HS-27A (cell line): Measurements from ENCODE around the gene IL6R.
"Not testable (repeated sequence)": the region's sequence is repeated elsewhere in the genome, so short reads cannot be mapped to it uniquely, and the experiment has no call there.

Source experiments
- DNase-seq: peaks from one replicate; pipeline ENCODE4 v3.0.0-alpha.2; 2012; ENCODE audit warnings: low read depth, missing footprints

IL6R gene

DNA sequence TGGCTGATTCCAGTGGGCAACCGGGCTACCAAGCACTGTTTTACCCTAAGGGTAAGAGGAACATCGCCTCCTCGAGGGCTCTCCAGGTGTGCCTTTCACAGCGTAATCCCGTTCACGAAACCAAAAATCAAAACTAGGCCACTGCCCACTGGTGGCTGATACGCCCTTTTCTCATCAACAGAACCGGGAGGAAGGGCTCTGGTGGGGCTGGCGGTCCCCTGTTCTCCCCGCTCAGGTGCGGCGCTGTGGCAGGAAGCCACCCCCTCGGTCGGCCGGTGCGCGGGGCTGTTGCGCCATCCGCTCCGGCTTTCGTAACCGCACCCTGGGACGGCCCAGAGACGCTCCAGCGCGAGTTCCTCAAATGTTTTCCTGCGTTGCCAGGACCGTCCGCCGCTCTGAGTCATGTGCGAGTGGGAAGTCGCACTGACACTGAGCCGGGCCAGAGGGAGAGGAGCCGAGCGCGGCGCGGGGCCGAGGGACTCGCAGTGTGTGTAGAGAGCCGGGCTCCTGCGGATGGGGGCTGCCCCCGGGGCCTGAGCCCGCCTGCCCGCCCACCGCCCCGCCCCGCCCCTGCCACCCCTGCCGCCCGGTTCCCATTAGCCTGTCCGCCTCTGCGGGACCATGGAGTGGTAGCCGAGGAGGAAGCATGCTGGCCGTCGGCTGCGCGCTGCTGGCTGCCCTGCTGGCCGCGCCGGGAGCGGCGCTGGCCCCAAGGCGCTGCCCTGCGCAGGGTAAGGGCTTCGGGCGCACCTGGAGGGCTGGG lies at the start of gene IL6R:
IL6R (plus strand) TSS at position 360 of the 763 bp plus-strand sequence; CDS start at position 647, 287 bp downstream.
- peak; percentile 65 for DNase-seq

DNA sequence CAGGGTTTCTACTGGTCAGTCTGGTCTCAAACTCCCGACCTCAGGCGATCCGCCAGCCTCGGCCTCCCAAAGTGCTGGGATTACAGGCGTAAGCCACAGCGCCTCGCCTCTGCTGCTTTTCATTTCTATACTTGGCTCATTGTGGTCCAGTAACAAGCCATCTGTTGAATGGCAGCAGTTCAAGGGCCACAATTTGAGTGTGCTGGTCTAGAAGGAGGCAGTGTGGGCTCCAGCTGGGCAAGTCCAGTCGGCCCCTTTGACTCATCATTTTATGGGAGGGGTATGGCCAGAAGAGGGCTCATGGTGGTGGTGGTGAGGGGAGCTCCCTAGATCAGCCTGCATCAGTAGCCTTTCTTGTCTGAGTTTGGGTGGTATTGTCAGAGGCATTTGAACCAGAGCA lies 46.6 kb upstream of the IL6R start:
- DNase-seq: no peak

DNA sequence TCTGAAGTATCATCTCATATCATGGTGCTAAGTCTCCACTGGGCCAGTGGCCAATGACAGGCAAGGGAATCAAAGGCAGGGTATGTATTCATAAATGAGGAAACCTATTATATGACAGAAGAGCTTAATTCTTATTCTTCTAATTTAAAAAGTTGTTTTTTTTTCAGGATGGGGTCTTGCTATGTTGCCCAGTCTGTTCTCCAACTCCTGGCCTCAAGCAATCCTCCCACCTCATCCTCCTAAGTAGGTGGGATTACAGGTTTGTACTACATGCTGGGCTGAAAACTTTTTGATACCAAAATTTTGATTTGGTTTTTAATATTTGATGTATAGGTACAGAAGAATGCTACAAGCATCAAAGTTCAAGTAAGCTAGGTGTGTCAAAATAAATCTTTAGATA lies 44.9 kb upstream of the IL6R start:
- DNase-seq: no peak

- DNase-seq: not testable (repeated sequence)
Measured at GRCh38 chr1:154360881-154361280, 44.3 kb upstream of the IL6R start.

GRCh38 chr1:154361357-154361756 lies 43.8 kb upstream of the IL6R start:
- no peak for DNase-seq

DNA sequence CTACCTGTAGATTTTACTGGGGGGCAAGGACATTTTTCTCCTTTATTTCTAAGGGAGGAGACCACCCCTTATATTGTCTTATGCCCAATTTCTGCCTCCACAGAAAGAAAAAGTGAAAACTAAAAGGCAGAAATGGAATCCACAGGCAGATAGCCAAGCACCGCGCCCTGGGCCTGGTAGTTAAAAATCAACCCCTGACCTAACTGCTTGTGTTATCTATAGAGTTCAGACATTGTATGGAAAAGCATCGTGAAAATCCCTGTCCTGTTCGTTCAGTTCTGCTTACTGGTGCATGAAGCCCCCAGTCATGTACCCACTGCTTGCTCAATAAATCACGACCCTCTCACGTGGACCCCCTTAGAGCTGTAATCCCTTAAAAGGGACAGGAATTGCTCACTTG lies 33.7 kb upstream of the IL6R start:
- no peak for DNase-seq

- DNase-seq: not testable (repeated sequence)
Measured at GRCh38 chr1:154373777-154374357, 31.3 kb upstream of the IL6R start.

GRCh38 chr1:154379301-154379700 lies 25.8 kb upstream of the IL6R start:
- no peak for DNase-seq

GRCh38 chr1:154384650-154385489 lies 20.3 kb upstream of the IL6R start:
- no peak for DNase-seq

DNA sequence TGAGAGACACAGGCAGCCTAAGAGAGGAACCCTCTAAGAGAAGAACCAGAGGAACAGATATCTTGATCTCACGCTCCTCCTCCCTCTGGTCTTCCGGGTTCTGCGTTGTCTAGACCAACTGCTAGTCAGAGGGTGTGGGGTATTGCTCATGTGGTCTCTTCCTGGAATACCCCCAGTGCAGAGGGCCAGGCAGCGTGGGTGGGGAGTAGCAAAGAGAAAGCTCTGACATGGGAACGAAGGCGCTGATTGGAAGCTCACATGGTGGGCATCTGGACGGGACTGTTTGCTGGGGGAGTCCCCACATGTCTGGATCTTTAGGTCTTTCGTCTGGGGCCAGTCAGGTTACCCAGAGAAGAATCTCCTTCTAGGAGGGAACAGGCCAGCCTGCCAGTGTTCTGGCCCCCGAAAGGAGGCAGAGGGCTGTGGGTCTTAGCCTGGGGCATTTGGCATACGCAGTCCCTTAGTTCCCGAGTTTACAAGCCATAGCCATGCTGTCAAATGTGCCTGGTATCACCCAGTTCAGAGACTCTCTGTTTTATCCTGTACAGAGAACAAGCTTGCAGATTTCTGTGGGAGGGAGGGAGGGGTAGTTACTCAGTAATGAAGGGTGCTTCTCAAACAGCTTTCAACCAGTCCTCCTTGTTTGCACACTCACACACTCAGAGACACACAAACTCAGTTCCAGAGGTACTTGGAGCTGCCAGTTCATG lies 18.3 kb upstream of the IL6R start:
- DNase-seq: no peak

GRCh38 chr1:154391086-154391770 lies 13.9 kb upstream of the IL6R start:
- DNase-seq: no peak

DNA sequence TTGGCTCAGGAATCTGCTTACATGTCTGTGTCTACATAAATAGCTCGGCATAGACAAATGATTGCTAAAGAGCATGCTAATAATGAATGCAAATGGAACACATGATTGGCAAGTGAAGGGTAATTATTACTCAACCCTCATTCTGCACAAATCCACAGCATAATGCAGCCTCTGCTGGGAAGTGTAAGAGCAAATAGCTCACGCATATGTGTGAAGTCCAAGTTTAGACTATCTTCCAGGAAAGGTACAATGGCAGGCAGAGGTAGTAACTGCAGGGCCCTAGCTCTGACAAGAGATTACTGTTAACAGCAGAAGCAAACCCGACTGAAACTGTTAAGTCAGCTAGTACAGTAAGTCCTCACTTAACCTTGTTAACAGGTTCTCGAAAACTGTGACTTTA lies 7.0 kb upstream of the IL6R start:
- DNase-seq: no peak

- DNase-seq: no peak
Measured at GRCh38 chr1:154398678-154399077, 6.5 kb upstream of the IL6R start.

DNA sequence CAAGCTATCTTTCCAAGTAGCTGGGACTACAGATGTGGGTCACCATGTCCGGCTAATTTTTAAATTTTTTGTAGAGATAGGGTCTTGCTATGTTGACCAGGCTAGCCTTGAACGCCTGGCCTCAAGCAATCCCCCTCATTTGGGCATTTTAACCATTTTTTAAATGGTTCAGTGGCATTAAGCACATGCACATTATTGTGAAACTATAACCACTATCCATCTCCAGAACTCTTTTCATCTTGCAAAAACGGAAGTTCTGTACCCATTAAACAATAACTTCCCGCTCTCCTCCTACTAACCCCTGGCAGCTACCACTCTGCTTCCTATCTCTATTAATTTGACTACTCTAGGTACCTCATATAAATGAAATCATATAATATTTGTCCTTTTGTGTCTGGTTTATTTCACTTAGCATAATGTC lies 4.8 kb upstream of the IL6R start:
- no peak for DNase-seq

DNA sequence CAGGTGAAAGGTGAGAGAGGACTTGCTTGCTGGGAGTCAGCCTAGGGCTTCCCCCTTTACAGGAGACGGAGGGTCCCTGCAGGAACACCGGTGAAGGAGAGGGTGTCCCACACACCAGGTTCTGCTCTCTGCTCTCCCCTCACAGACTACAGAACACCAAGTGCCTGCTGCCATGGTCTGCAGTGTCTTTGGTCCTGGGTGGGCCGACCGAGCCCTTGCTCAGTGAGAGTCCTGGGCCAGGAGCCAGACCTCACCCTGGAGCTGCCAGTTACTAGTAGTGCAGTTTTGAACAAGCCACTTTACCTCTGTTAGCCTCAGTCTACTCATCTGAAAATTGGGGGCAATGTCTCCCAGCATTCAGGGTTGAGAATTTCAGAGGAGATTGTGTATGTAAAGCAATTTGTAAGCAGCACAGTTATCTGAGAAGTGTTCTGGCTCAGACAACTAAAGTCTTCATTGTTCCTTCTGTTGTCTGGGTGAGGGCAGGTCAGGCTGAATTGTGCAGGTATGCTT lies 2.7 kb upstream of the IL6R start:
- DNase-seq: no peak

DNA sequence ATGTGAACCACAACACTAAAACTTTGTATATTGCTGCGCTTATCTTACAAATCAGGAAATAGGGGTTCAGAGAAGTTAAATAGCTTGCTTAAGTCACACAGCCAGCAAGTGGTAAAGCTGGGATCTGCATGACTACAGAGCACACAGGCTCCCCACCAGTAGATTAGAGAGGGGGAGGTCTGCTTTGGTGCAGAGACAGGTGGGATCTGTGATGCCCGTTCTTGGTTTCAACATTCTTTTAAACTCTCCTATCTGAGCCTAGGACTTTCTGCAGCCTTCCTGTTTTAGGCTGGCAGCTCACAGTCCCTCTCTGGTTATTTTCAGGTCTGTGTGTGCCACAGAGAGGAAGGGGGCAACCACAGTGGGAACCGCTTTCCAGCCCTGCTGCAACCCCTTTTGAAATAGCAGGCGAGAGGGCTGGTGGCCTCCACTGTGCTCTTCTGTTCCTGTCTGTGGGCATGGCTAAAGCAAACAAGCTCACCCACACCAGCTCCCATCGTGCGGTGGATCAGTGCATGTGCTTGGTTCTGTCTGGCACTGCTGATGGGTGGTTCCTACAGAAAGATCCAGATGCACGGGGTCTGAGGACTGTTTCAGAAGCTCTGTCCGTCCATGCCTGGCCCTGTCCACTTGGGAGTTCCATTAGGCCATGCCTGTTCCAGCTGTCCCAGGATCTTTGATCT lies 1.7 kb upstream of the IL6R start:
- DNase-seq: no peak

DNA sequence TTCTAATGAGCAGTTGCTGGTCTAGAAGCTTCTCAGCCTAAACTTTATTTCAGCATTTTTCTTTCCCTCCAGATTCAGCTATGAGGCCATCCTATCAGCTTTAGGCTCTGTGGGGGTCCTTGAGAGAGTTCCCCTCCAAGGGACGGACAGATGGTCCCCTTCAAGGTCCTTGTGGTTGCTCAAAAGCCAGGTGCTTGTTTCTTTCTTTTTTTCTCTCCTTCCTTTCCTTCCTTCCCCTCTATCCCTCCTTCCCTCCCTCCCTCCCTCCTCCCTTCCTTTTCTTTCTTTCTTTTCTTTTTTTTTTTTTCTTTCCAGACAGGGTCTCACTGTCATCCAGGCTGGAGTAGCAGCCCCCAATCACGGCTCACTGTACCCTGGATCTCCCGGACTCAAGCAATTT lies 1.2 kb upstream of the IL6R start:
- no peak for DNase-seq

DNA sequence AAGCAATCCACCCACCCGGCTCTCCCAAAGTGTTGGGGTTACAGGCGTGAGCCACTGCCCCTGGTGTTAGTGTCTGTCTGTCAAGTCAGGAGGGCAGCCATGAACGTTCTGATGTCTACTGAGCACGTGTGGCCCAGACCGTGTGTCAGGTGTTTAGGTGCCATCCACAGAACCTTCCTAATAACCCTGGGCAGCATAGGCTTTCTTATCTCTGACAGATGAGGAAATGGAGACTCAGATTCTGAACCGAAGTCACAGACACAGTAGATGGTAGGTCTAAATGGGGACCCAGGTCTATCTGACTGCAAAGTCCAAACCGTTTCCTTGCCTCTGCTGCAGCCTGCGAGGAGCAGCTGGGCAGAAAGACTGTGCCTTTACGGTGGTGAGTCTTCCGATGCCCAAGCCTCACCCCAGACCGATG lies 622 bp upstream of the IL6R start:
- no peak for DNase-seq

DNA sequence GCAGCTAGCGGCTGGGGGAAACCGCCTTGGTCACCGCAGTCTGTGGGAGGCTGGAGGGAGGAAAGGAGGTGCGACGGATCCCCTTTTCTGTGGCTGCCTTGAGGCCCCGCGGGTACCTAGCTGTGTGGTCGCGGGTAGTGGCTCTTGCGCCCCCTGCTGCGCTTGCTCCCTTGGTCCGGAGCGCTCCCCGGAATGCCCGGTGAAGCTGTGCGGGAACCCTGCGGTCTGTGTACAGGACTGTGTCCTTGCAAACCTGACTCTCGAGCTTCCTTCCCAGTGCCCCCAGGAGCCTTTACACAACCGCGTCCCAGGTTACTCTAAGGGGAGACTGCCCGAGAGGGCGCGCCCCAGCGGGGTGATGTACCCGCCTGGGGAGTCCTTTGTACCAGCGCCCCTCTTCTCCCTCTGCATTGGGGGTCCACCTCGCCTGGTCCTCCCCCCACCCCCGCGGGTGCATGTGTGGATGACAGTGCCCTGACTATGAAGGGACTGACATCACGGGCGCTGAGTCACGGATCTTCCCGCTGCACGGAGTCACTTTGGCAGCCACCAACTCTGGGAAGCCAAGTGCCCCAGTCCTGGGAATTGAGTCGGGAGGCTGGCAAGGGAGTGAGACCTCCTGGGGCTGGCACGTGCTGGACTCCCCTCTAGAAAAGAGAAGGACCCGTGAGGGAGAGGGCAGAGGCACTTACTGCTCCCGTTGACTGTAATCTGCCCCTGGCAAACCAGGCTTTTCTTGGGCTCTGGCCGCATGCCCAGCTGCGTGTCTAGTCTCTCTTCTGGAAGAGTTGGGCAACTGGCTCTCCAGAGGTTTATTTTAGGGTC lies 816 bp downstream of the IL6R start:
- DNase-seq: no peak

- no peak for DNase-seq
Measured at GRCh38 chr1:154406572-154406879, 1.4 kb downstream of the IL6R start.
